ENCODE measurements around the gene PLEKHN1.
"Not testable (repeated sequence)": the region's sequence is repeated elsewhere in the genome, so short reads cannot be mapped to it uniquely, and the experiment has no call there.

The PLEKHN1 gene

DNA sequence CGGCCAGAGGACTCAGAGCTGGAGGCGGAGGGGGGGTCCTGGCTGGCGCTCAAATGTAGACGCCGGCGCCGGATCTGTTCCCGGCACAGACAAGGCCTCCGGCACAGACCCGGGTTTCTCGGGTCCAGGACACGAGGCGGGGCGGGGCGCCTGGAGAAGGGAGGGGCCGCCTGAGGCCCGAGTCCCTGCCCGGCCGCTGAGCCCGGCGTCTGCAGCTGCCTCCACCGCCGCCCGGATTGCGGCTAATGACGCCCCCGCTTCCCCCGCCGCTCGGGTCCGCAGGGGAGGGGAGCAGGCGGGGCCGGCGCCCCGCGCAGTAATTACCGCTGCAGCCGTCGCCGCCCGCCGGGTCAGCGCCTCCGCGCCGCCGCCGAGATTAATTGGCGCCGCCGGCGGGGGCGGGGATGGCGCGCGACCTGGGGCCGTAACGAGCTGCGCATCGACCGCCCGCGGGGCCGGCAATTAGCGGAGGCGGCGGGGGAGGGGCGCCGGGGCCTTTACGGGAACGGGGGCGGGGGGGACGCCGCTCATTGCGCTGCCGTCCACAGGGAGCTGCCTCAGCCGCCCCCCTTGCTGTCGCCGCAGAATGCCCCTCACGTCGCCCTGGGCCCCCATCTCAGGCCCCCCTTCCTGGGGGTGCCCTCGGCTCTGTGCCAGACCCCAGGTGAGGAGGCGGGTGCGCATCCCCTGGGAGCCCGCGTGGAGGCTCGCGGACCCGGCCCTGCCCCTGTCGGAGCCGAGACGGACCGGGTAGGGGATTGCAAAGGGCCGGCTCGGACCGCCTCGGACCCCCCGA, 24.5 kb upstream of the PLEKHN1 start:
- intact Hi-C loops (cut with DNase I): no loop called here
- DNase-seq: peak in 1 of 10 donors; percentile 39

DNA sequence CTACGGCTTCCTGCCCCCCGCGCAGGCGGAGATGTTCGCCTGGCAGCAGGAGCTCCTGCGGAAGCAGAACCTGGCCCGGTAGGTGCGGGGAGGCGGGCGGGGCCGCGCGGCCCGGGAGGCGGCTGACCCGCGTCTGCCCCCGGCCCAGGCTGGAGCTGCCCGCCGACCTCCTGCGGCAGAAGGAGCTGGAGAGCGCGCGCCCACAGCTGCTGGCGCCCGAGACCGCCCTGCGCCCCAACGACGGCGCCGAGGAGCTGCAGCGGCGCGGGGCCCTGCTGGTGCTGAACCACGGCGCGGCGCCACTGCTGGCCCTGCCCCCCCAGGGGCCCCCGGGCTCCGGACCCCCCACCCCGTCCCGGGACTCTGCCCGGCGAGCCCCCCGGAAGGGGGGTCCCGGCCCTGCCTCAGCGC, 23.9 kb upstream of the PLEKHN1 start:
- no peak for DNase-seq
- intact Hi-C loops (cut with DNase I): no loop called here

DNA sequence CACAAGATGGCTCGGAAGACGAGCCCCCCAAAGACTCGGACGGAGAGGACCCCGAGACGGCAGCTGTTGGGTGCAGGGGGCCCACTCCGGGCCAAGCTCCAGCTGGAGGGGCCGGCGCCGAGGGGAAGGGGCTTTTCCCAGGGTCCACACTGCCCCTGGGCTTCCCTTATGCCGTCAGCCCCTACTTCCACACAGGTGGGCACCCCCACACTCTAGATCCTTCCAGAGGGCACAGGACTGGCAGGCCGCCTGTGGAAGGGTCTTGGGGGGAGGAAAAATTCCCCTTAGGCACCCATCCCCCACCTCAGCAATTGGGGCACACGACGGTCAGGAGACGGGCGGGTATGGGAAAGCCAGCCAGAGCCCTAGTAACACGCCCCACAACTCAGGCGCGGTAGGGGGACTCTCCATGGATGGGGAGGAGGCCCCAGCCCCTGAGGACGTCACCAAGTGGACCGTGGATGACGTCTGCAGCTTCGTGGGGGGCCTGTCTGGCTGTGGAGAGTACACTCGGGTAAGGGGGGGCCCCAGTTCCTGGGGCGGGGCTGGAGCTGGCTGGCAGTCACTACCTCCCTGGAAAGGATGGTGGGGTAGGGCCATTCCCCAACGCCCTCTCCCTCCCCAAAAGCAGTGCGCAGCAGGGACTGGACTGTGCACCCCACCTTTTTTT, 23.3 kb upstream of the PLEKHN1 start:
- intact Hi-C loops (cut with DNase I): no loop called here
- no peak for DNase-seq

DNA sequence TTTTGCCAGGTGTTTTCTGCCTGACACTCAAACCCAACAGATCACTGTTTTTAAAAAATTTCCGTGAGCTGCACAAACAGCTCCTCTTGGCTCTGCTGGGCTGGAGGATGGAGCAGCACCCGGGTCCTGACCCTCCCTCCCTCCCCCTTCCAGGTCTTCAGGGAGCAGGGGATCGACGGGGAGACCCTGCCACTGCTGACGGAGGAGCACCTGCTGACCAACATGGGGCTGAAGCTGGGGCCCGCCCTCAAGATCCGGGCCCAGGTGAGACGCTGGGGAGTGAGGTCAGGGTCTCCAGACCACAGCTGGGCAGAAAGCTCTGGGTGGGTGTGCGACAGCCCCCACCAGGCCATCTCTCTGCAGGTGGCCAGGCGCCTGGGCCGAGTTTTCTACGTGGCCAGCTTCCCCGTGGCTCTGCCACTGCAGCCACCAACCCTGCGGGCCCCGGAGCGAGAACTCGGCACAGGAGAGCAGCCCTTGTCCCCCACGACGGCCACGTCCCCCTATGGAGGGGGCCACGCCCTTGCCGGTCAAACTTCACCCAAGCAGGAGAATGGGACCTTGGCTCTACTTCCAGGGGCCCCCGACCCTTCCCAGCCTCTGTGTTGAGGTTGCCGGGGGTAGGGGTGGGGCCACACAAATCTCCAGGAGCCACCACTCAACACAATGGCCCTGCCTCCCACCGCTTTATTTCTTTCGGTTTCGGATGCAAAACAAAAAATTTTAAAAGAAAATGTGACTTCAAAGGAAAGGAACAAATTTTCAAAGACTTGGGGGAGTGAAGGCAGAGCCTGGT, 22.5 kb upstream of the PLEKHN1 start:
- intact Hi-C loops (cut with DNase I): no loop called here
- no peak for DNase-seq

DNA sequence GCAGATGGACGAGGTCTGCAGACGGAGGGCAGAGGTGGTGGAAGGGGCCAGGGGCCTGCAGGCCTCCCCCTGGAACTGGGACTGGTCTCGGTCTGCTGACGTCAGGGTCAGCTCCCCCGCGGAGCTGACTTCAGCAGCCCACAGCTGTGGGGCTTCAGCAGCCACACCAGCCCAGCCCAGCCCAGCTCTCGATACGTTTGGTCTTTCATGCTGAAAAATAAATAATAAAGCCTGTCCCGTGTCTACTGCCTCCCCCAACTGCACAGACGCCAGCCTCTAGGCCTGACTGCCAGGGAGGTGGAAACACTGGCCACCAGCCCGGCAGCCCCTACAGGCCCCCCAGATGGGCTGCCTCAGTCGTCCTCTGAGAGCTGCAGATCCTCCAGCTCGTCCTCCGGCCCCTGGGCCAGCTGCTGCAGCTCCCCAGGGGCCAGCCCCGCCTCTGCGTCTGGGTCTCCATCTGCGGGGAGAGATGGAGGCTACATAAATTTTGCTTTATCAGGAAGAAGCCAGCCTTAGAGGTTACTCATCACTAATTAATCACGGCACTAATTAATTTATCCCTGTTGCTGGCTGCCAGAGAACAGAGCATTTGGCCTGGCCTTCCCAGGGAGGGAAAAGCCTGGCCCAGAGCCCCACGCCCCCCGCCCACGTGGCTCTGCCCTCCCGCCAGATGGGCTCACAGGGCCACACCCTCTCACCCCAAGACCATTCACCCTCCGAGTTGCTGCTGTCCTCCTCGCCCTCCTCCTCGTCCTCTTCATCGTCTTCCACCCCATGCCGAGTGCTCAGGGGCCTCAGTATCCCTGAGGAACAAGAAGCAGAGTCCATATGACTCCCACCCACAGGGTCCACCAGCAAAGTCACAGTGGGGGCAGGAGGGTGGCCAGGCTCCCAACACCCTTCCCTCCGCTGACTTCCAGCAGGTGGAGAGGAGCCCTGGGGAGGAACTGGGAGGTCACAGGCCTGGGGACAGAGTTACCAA, 21.6 kb upstream of the PLEKHN1 start:
- DNase-seq: no peak
- intact Hi-C loops (cut with DNase I): no loop called here

DNA sequence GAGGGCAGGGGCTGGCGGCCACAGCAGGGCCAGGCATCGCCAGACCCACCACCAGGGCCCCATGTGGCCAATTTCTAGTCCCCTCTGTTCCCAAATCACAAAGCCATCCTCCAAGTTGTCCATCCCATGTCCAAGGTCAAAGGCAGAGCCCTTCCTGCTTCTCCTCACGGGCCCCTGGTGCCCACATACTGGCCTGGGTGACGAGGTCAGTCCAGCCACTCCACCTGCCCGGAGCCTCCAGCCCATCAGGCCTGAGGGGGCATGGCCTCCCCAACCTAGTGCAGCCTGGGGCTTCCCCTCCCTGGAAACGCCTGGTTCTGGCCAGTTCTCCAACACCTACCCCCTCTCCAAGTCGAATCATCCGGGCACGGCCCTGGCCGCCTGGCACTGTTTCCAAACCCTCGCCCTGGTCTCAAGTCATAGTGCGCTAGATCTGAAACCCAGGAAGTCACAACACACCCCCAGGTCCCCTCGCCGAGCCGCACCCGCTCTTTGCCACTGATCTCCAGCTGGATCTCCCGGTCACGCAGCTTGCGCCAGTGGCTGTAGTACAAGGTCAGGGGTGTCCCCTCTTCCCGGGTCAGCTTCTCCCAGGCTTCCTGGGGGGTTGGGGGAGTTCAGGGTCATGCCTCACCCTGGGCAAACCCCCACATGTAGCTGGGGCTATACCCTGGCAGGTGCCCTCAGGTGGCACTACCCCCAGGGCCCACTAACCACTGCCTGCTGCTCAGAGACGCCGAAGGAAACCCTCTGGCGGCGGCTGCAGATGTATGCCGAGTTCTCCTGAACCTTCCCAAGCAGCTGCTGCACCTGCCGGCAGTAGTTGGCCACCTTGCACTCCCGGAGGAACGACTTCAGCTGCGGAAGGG, 20.4 kb upstream of the PLEKHN1 start:
- intact Hi-C loops (cut with DNase I): no loop called here
- no peak for DNase-seq

DNA sequence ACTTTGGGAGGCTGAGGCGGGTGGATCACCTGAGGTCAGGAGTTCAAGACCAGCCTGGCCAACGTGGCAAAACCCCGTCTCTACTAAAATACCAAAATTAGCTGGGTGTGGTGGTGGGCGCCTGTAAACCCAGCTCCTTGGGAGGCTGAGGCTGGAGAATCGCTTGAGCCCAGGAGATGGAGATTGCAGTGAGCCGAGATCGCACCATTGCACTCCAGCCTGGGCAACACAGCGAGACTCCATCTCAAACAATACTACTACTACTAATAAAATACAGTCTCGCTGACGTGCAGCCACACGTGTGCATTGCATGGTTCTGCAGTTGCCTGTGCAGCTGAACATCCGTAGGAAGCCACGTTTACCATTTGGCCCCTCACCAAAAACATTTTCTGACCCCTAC, 19.5 kb upstream of the PLEKHN1 start:
- DNase-seq; intact Hi-C loops (cut with DNase I): not testable (repeated sequence)

DNA sequence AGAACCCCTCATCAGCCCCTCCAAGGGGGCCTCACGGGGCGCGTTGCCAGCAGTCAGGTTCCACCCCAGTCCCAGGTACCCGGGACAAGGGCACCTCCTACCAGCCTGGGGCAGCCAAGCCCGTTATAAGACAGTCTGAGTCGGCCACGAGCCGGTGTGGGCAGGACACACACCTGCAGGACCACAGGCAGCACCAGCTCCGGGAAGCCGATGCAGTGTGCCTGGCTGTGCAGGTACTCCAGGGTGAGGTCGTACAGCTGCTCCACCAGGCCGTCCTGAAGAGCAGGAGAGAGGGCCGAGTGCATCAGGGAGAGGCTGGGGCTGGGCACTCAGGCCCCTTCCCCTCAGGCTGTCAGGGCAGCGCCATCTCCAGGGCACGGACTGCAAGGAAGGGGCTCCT, 18.3 kb upstream of the PLEKHN1 start:
- DNase-seq: no peak
- intact Hi-C loops (cut with DNase I): no loop called here

DNA sequence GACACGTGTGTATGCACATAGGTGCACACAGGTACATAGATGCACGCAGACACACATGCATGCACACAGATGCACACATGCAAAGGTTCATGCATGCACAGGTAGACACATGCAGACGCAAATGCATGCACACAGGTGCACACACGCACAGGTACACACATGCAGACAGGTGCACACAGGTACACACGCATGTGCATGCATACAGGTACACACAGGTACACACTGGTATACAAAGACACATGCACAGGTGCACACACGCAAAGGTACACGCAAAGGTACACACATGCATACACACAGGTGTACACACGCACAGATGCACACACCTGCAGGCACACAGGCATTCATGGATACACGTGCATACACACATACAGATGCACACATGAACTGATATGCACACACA, 16.0 kb upstream of the PLEKHN1 start:
- no peak for DNase-seq
- intact Hi-C loops (cut with DNase I): no loop called here

DNA sequence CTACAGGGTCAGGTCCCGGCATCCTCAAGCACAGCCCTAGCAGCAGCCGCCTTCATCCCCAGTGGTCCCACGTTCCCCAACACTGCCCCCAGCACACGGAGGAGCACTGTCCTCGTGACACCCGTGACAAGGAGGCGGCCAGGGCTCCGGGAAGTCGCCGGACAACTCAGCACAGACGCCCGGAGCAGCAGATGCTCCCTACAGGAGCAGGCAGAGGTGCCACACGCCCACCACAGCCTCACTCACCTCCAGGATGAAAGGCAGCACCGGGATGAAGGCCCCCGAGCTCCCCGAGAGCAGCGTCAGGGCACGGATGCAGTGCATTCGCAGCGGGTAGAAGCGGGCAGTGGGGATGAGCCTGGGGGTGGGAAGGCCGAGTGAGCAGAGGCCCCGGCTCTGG, 15.4 kb upstream of the PLEKHN1 start:
- no peak for DNase-seq
- intact Hi-C loops (cut with DNase I): no loop called here

DNA sequence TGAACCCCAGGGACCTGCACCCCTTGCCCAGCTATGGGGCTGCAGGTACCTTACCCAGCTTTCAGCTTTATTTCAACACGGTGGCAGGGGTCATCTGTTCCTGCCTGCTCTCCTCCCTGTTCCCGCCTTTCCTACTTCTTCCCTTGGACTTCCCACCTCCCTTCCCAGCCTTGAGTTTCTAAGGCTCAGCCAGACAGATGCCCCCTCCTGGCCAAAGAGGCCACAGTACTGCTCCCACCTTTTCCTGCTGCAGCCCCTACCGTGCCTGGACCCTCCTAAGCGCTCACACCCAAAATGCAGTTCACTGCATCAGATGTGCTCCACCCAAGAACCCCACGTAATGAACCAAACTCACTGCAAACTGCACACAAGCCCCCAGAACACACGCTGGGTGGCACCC, 14.9 kb upstream of the PLEKHN1 start:
- intact Hi-C loops (cut with DNase I): no loop called here
- DNase-seq: no peak

DNA sequence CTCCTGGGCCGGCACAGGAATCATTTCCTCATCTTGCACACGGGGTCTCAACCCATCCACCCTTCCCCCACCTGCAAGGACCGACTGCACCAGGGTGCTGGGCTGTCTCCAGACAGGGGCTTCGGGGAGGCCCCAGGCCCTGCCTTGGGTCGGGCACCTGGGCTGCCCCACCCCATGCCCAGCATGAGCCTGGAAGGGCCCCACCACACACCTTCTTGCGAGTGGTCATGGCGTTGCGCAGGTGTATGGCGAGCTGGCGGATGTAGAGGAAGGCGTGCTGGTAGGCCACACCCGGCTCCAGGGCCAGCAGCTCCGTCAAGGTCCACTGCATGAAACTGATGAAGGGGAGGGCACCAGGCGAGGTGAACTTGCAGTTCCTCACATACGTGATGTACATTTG, 14.1 kb upstream of the PLEKHN1 start:
- DNase-seq: no peak
- intact Hi-C loops (cut with DNase I): no loop called here

DNA sequence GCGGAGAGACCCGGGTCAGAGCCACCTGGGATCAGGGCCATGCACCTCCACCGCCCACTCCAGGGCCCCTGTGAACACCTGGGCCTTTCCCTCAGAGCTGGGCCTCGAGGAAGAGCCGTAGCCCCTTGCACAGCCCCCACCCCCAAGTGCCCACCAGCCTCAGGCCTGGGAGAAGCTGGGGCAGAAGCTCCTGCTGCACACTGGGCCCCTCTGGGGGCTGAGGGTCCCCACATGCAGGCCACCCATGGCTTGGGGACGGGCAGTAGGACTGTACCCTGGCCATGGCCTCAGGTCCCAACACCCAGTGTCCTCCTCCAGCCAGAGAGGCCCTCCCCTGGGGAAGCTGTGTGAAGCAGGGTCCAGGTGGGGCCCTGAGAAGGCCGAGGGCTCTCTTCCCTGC, 13.7 kb upstream of the PLEKHN1 start:
- DNase-seq: no peak
- intact Hi-C loops (cut with DNase I): no loop called here

DNA sequence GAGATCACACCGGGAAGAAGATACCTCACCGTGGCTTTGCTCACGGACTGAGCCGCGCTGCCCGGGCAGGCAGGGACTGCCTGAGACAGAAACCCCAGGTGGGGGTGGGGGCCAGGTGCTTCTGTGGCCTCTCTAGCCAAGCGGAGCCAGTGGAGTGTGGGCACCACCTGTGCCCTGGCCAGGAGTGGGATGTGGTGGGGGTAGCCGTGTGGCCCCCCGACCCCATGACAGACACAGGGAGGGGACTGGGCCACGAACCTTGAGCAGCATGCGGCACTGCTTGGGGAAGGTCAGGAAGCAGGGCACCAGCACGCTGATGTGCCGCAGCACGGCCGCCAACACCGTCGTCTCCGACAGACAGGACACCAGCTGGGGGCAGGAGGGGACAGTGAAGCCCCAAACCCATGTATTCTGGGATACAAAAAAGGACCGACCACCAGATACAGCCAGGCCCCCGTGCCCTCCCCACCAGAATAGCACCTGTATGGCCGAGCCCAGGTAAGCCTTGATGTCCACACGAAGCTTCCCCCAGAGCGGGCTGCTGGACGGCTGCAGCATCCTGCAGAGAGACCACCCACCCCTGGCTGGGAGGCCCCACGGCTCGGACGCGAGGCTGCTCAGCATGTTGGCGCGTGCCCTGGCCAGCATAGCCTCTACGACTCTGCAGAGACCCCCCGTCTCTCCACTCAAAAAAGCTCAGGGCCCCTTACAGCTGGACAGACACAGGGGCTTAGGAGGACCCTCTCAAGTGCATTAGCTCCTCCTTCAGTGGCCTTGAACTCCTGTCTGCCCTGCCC, 12.6 kb upstream of the PLEKHN1 start:
- DNase-seq: no peak
- intact Hi-C loops (cut with DNase I): no loop called here

DNA sequence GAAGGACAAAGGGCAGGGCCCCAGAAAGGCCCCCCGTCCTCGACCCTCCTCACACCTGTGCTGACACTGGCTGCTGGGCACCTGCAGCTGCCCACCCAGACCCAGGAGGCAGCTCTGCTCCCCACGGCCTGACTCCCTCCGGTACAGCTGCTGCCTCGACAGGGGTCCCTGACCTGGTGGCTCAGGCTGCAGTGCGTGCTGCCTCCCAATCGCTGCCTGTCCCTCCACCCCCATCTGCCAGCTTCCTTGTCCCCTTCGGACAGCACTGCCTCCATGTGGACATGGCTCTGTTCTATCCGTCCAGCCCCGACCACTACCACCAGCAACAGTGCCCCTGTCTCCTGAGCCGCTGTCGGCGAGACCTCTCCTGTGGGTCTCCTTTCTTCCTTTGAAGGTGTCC, 11.4 kb upstream of the PLEKHN1 start:
- intact Hi-C loops (cut with DNase I): no loop called here
- DNase-seq: no peak

DNA sequence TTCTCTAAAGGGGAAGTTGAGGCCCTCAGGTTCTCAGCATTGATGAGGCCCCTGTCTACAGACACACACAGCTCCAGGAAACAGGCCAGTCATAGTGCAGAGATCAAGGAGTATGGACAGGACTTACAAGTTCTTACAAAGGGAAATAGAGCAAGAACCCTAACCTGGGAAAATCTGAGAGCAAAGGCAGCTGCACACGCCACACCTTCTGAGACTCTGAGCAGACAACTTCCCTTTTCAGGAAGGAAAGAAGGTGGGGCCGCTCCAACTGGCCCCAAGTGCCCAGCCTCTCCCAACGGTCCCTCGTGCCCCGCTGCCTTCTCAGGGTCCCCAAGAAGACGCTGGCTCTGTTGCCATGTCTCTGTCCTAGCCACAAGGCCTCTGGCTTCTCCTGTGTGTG, 10.8 kb upstream of the PLEKHN1 start:
- intact Hi-C loops (cut with DNase I): no loop called here
- DNase-seq: no peak

DNA sequence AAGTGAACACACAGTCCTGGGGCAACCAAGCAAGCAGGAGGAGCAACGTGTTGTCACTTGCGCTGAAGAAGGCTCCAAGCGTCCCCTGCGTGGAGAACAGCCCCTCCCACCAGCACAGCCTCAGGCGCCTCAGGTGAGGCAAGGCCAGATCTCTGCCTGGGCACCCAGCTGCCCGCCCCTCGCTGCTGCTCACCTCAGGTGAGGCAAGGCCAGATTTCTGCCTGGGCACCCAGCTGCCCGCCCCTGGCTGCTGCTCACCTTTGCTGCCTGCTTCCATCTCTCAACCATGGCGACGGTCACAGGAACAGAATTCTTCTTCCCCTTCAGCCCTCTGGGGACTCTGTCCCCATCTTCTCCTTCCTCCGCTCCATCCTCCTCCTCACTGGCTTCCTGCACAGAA, 9.6 kb upstream of the PLEKHN1 start:
- DNase-seq: no peak
- intact Hi-C loops (cut with DNase I): no loop called here

Measured in posterior cingulate gyrus (tissue), 11 donors.